ENCODE measurements around the gene ANKRD50.

DNA sequence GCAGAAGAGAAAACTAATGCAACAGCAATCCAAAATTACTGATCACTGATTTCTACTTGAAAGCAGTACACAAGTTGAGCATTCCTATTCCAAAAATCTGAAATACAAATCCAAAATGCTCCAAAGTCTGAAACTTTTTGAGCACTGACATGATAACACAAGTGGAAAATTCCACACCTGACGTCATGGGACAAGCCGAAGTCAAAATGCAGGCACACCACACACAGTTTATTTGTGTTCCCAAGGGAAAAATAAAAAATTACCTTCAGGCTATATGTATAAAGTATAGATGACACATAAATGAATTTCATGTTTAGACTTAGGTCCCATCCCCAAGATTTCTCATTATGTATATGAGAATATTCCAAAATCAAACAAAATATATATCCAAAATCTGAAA is 20.7 kb downstream of the ANKRD50 start:
- no peak for TF ChIP-seq POLR2A (IDR thresholded peaks at IDR 0.05)
- TF ChIP-seq, protein P1, sequence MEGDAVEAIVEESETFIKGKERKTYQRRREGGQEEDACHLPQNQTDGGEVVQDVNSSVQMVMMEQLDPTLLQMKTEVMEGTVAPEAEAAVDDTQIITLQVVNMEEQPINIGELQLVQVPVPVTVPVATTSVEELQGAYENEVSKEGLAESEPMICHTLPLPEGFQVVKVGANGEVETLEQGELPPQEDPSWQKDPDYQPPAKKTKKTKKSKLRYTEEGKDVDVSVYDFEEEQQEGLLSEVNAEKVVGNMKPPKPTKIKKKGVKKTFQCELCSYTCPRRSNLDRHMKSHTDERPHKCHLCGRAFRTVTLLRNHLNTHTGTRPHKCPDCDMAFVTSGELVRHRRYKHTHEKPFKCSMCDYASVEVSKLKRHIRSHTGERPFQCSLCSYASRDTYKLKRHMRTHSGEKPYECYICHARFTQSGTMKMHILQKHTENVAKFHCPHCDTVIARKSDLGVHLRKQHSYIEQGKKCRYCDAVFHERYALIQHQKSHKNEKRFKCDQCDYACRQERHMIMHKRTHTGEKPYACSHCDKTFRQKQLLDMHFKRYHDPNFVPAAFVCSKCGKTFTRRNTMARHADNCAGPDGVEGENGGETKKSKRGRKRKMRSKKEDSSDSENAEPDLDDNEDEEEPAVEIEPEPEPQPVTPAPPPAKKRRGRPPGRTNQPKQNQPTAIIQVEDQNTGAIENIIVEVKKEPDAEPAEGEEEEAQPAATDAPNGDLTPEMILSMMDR (IDR thresholded peaks at IDR 0.05) = no peak
